Retina (tissue), 1 donor: Measurements from ENCODE around the gene ABITRAM.
"Not testable (repeated sequence)": the region's sequence is repeated elsewhere in the genome, so short reads cannot be mapped to it uniquely, and the experiment has no call there.

ENCODE experiments used
- DNase-seq: peaks from one replicate; pipeline ENCODE4 v3.0.0-alpha.2; 2016

ABITRAM gene

GRCh38 chr9:108933231-108933717 is 926 bp upstream of the ABITRAM start:
- no peak for DNase-seq

- peak; percentile 95 for DNase-seq
Observed at GRCh38 chr9:108933718-108934322, 380 bp upstream of the ABITRAM start, which contains the start of gene ELP1. ELP1 (minus strand) TSS chr9:108934124; CDS start chr9:108931146, 2,978 bp downstream.

GRCh38 chr9:108937561-108938305 is 3.5 kb downstream of the ABITRAM start:
- no peak for DNase-seq

GRCh38 chr9:108939975-108940374 is 5.8 kb downstream of the ABITRAM start:
- no peak for DNase-seq

GRCh38 chr9:108950168-108950567 is 16.0 kb downstream of the ABITRAM start:
- DNase-seq: no peak

DNA sequence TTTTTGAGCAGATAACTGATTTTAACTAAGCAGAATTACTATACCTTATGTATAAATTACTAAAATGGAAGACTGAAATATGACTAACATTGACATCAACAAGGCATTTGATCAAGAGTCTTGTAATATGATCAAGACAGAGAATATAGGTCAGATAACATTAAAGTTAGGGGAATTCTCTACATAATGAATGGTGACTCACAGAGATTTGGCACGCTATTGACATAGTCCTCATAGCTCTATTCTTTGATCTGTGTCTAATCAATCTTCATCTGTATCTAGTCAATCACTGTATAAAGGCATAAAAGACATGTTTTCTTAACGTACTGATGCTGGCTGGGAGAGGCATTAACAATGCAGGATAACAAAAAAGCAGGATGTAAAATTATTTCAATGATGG is 17.4 kb downstream of the ABITRAM start:
- DNase-seq: no peak

GRCh38 chr9:108953983-108954574 is 19.9 kb downstream of the ABITRAM start:
- no peak for DNase-seq

- no peak for DNase-seq
Observed at GRCh38 chr9:108956022-108956630, 21.9 kb downstream of the ABITRAM start.

- no peak for DNase-seq
Observed at GRCh38 chr9:108956631-108957026, 22.4 kb downstream of the ABITRAM start.

DNA sequence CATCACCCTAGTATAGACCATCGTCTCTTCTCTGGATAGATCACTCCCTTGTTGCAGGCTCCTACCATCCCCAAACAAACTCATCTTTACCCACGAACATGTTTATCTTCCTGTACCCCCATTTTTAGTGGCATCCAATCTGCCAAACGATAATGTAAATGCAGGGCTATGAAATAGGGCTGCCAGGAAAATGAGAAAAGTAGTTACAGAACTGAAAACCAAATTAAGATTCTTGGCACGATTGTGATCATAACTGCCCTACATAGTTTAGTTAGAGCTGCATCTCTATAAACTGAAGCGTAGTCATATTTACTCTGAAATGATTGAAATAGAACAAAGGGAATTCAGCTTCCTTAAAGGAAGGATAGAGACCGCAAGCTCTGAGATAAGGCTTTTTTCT is 26.1 kb downstream of the ABITRAM start:
- no peak for DNase-seq

GRCh38 chr9:108961151-108961550 is 27.0 kb downstream of the ABITRAM start:
- DNase-seq: no peak

GRCh38 chr9:108963459-108964143 is 29.4 kb downstream of the ABITRAM start:
- DNase-seq: no peak

DNA sequence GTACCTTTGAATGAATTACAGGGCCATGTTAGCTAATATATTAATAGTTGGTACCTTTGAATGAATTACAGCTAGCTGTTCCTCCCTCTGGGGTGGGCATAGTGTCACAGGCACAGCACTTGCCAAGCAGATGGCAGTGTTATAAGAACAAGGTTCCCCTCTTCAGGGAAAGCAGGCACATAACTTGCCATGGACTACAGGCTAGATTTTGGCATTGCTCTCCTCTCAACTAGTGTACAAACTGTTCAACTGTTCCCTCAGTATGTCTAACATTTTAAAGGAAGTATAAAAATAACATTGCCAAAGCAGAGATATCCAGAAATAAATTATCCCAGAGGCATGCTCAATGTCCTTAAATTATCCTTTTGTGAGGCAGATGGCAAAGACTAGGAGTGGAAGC is 33.7 kb downstream of the ABITRAM start:
- no peak for DNase-seq

GRCh38 chr9:108971392-108971791 is 37.2 kb downstream of the ABITRAM start:
- DNase-seq: not testable (repeated sequence)

GRCh38 chr9:108972186-108972585 is 38.0 kb downstream of the ABITRAM start:
- DNase-seq: peak; percentile 14

DNA sequence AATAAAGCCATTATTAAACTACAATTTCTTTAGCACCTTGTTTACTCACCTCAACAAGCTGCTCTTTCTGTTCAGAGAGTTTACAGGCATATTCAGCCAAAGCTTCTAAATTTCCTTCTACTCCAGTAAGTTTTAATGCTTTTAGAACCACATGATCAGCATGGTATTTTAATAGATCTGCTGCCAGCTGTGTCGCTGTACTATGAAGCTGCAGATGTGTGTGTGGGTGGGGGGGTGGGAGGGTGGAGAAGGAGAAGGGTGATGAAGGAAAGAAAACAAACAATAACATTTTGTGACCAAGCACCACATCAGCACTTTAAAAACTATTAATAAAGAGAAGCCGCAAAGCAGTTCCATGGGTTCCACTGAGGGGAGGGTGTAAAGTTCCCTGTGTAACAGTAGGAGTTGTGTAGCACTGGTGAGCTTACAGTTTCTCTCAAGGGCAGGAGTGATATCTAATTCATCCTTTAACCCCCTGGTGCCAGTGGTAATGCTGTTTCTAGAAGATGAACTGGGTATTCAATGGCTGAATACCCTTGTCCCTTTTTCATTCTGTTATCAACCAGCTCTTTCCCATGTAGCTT is 38.5 kb downstream of the ABITRAM start:
- no peak for DNase-seq

- no peak for DNase-seq
Observed at GRCh38 chr9:108973895-108974294, 39.7 kb downstream of the ABITRAM start.

GRCh38 chr9:108978205-108978604 is 44.0 kb downstream of the ABITRAM start:
- no peak for DNase-seq

GRCh38 chr9:108980893-108981292 is 46.7 kb downstream of the ABITRAM start:
- no peak for DNase-seq

- no peak for DNase-seq
Observed at GRCh38 chr9:108983885-108984284, 49.7 kb downstream of the ABITRAM start.
